Upper lobe of left lung (tissue), 6 donors: Measurements from ENCODE around the gene FADS6. TPM values are rescaled to one million over a fixed set of nuclear protein-coding genes. Genes with fewer than 3 reads are reported as not detected.

Experiments used
- ATAC-seq, 2 donors: fragments of 200-7000 bp; cut with Tn5 transposase; one replicate each; pipeline ENCODE4 v1.9.1; 2022; ENCODE audit warnings: mild to moderate bottlenecking in 2 of 2, moderate library complexity in 2 of 2; ENCODE audit not compliant: low FRiP score in 2 of 2
- DNase-seq, 2 donors: peaks; one replicate each; pipeline ENCODE4 v3.0.0-alpha.2; 2019 to 2020
- H3K27ac ChIP-seq, 4 donors: fragments of 200-600 bp; sonication (generic); one replicate each; pipeline ENCODE4 v1.5.1; 2016 to 2019
- H3K27me3 ChIP-seq, 4 donors: fragments of 200-600 bp; sonication (generic); one replicate each; pipeline ENCODE4 v1.5.1; 2017 to 2019
- H3K36me3 ChIP-seq, 4 donors: fragments of 200-600 bp; sonication (generic); one replicate each; pipeline ENCODE4 v1.5.1; 2016 to 2019
- H3K4me1 ChIP-seq, 4 donors: fragments of 200-600 bp; sonication (generic); one replicate each; pipeline ENCODE4 v1.5.1; 2018 to 2019
- H3K4me3 ChIP-seq, 4 donors: fragments of 200-600 bp; sonication (generic); one replicate each; pipeline ENCODE4 v1.5.1; 2017 to 2019; ENCODE audit warnings: mild to moderate bottlenecking in 2 of 4, moderate library complexity in 1 of 4
- H3K9me3 ChIP-seq, 4 donors: fragments of 200-600 bp; sonication (generic); one replicate each; pipeline ENCODE4 v1.5.1; 2018 to 2019
- EP300 ChIP-seq, 4 donors: sonication (generic); formaldehyde crosslinking; IDR thresholded peaks; one replicate each; pipeline ENCODE4 v1.5.1; 2017; ENCODE audit warnings: antibody characterized with exemption in 4 of 4, control low read depth in 2 of 4
- POLR2A ChIP-seq, 4 donors: fragments of 450-650 bp; IDR thresholded peaks; one replicate each; pipeline ENCODE4 v1.5.1; 2016 to 2017; ENCODE audit warnings: antibody characterized with exemption in 4 of 4, mild to moderate bottlenecking in 2 of 4
- POLR2AphosphoS5 ChIP-seq, 2 donors: sonication (generic); formaldehyde crosslinking; IDR thresholded peaks; one replicate each; pipeline ENCODE4 v1.5.1; 2017; ENCODE audit warnings: antibody characterized with exemption in 2 of 2
- WGBS, 2 donors: methylation state at CpG; one replicate each; pipeline ENCODE4 v1.1.5; 2017 to 2018; 5-methylcytosine and 5-hydroxymethylcytosine counted together
- total RNA-seq, 6 donors: library from RNA; depleted of rRNA in 4 of 6; stranded (reverse); fragments of >200 nt in 4 of 6; gene quantifications; one replicate each; pipeline versions ENCODE4 v1.1.0 to v1.2.1, GENCODE V29; 2016 to 2021
- TF ChIP-seq, protein P1 (sequence below), 6 experiments: fragments of 450-650 bp in 4 of 6; fragments of 200-600 bp in 2 of 6; sonication (generic) in 2 of 6; IDR thresholded peaks; one replicate each; pipeline ENCODE4 v1.5.1; 2016 to 2019; ENCODE audit warnings: antibody characterized with exemption in 6 of 6
- donor health status: DM: no; HTN: no; CAD: no; lungs with moderate emphysema.
- donor health status: DM: no; HTN: yes; CAD: no; lungs with severe emphysema.

Gene FADS6
- total RNA-seq, 6 donors from 2014 or later: not detected

DNA sequence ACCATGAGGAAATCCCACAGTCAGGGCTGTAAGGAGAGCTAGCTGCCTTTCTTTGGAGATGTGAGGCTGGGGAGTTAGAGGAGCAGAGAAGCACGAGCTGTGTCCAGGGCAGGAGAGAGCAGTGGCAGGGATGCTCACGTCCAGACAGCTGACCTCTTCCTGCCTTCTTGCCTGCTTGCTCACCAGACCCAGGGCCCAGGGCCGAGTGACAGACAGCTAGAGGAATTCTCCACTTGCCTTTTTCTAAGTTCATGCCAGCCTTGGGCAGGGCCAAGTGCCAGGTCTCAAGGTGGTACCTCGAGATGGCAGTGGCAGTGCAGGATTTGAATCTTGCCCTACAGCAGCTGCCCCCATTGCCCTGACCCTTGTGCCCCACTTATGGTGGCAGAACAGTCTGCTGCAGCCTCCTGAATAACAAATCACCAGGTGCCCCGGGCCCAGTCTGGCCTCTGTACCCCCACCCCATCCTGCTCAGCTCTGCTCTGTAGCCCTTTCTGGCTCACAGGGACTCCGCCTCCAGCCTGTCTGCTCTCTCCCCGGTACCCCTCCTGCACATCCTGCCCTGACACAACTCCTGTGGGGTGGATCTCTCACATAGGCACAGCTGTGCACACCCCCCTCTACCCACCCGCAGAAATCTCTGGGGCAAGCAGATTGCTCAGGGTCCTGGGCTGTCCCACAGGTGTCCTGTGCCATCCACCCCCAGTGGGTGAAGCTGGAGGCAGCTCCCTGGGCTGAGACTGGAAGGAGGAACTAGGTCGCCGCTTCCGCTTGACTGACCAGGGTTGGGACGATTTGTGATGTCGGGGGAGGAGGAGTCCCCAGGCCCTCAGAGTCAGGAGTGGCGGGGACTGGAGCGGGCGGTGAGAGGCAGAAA lies 59.7 kb downstream of the FADS6 start:
- no peak for TF ChIP-seq POLR2AphosphoS5 (IDR thresholded peaks at IDR 0.05)
- no peak for TF ChIP-seq POLR2A (IDR thresholded peaks at IDR 0.05)
- TF ChIP-seq, protein P1, sequence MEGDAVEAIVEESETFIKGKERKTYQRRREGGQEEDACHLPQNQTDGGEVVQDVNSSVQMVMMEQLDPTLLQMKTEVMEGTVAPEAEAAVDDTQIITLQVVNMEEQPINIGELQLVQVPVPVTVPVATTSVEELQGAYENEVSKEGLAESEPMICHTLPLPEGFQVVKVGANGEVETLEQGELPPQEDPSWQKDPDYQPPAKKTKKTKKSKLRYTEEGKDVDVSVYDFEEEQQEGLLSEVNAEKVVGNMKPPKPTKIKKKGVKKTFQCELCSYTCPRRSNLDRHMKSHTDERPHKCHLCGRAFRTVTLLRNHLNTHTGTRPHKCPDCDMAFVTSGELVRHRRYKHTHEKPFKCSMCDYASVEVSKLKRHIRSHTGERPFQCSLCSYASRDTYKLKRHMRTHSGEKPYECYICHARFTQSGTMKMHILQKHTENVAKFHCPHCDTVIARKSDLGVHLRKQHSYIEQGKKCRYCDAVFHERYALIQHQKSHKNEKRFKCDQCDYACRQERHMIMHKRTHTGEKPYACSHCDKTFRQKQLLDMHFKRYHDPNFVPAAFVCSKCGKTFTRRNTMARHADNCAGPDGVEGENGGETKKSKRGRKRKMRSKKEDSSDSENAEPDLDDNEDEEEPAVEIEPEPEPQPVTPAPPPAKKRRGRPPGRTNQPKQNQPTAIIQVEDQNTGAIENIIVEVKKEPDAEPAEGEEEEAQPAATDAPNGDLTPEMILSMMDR (IDR thresholded peaks at IDR 0.05): no peak
- no peak for TF ChIP-seq EP300 (IDR thresholded peaks at IDR 0.05)
- Histone ChIP-seq H3K36me3 (peaks cover 0 to 34% (median 15%) of the 10 kb centered on the region in 4 donors), H3K27ac (no peak overlapping the region), H3K4me3 (no peak overlapping the region), H3K4me1 (no peaks in the 10 kb centered on the region), H3K27me3 (no peaks in the 10 kb centered on the region), H3K9me3 (no peaks in the 10 kb centered on the region)
- peak in 1 of 2 donors; percentile 58 for ATAC-seq
- DNase-seq: no peak
- 75 to 81% methylated on average over 9 to 16 of the region's 16 CpGs for WGBS, 2 donors

DNA sequence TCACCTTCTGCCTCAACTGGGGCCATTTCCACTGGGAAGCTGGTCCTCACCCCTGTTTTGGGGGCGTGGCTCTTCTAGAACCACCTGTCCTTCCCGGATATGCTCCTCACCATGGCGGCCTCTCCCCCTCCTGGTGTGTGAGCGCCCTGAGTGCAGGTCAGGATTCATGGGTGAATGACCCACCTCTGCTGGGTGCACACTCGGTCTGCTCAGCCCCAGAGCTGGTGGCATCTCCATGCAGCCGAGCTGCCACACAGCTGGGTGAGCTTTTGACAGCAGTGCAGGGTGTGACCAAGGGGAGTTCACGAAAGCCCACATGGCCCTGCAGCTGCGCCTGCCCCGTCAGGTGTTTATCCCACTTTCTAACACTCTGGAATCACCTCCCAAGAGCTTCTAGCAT lies 61.0 kb downstream of the FADS6 start:
- H3K4me3 ChIP-seq: no peak overlapping the region
- no peaks in the 10 kb centered on the region for H3K9me3 ChIP-seq
- no peak overlapping the region for H3K27ac ChIP-seq
- DNase-seq (no peak), ATAC-seq (no peak)
- TF ChIP-seq POLR2A (IDR thresholded peaks at IDR 0.05): no peak
- TF ChIP-seq, protein P1 (IDR thresholded peaks at IDR 0.05): no peak
- no peak for TF ChIP-seq EP300 (IDR thresholded peaks at IDR 0.05)
- no peak for TF ChIP-seq POLR2AphosphoS5 (IDR thresholded peaks at IDR 0.05)
- no peaks in the 10 kb centered on the region for H3K27me3 ChIP-seq
- peaks cover 0 to 7% (median under 1%) of the 10 kb centered on the region in 4 donors for H3K4me1 ChIP-seq
- 86 to 92% methylated on average over 5 to 9 of the region's 9 CpGs for WGBS, 2 donors
- H3K36me3 ChIP-seq: peaks cover 0 to 41% (median 12%) of the 10 kb centered on the region in 4 donors

DNA sequence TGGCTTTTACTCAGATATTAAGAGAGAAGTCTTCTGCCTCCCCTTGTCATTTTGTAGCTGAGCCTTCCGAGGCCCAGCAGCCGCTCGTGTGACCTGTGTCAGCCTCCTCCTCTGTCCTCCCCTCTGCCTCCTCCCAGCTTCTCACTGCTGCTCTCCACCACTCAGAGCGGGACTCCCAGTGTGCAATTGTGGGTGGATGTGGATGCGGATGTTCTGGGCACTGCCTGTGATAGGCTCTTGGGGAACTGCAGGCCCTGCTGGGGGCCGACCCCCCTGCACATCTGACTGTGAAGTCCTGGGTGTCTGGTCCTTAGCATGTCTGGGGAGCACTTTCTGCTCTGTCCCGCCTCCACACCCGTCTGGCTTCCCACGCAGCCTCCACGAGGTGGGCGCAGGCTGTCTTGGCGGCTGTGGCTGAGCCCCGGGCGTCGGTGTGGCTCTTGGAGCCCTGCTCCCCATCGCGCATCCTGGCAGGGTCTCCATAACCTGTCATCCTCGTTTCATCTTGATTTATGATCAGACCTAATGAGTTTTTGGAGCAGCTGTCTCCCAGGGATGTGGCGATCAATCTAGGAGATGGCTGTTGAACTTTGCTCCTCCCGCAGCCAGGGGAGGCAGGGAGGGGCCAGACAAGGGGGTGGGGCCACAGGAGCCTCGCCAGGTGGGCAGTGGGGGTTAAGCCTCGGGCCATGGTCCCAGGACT lies 61.8 kb downstream of the FADS6 start:
- H3K9me3 ChIP-seq: no peaks in the 10 kb centered on the region
- DNase-seq: peak in 1 of 2 donors; percentile 66
- no peak overlapping the region for H3K27ac ChIP-seq
- peaks cover 0 to 38% (median 9%) of the 10 kb centered on the region in 4 donors for H3K36me3 ChIP-seq
- ATAC-seq: no peak
- H3K27me3 ChIP-seq: no peaks in the 10 kb centered on the region
- 88 to 89% methylated on average over 17 to 22 of the region's 22 CpGs for WGBS, 2 donors
- H3K4me1 ChIP-seq: peaks cover 0 to 7% (median 2%) of the 10 kb centered on the region in 4 donors
- no peak overlapping the region for H3K4me3 ChIP-seq
- TF ChIP-seq POLR2AphosphoS5 (IDR thresholded peaks at IDR 0.05) (no peak), POLR2A (IDR thresholded peaks at IDR 0.05) (no peak), EP300 (IDR thresholded peaks at IDR 0.05) (no peak)
- TF ChIP-seq, protein P1 (IDR thresholded peaks at IDR 0.05): no peak

DNA sequence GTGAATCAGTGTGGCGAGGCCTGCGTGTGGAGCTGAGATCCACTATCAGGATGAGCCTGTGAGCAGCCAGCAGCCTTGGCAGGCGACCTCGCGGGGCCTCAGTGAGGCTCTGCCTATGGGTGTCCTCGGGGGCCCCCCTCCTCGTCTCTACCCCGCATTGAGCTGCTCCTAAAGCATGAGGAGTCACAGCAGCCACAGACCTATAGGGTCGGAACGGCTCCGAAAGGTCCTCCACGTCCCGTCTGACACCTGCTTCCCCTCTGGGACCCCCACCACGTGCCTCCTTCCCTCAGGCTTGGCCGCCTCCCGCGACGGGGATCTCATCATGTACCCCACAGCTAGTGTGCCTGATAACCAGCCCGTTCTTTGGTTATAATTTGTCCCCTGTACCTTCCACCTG lies 62.6 kb downstream of the FADS6 start:
- Histone ChIP-seq H3K36me3 (peaks cover 0 to 31% (median 5%) of the 10 kb centered on the region in 4 donors), H3K4me3 (no peak overlapping the region), H3K4me1 (peaks cover 0 to 7% (median 2%) of the 10 kb centered on the region in 4 donors), H3K27me3 (no peaks in the 10 kb centered on the region), H3K9me3 (no peaks in the 10 kb centered on the region), H3K27ac (no peak overlapping the region)
- DNase-seq: no peak
- WGBS, 2 donors: 93 to 94% methylated on average over 15 to 19 of the region's 19 CpGs
- no peak for ATAC-seq
- no peak for TF ChIP-seq POLR2AphosphoS5 (IDR thresholded peaks at IDR 0.05)
- no peak for TF ChIP-seq POLR2A (IDR thresholded peaks at IDR 0.05)
- TF ChIP-seq, protein P1 (IDR thresholded peaks at IDR 0.05): no peak
- TF ChIP-seq EP300 (IDR thresholded peaks at IDR 0.05): no peak
